ENCODE results near the gene ZNF470. TPM values are rescaled to one million over a fixed set of nuclear protein-coding genes. Genes with fewer than 3 reads are reported as not detected.
A peak's percentile ranks its signal among the peaks of the same experiment; 100 is the strongest.

Gene ZNF470
- total and polyA plus RNA-seq, 2 of the 13 experiments (the other 11 are each of a cell fraction or from before 2014, with no cell fraction given), result not detected

DNA sequence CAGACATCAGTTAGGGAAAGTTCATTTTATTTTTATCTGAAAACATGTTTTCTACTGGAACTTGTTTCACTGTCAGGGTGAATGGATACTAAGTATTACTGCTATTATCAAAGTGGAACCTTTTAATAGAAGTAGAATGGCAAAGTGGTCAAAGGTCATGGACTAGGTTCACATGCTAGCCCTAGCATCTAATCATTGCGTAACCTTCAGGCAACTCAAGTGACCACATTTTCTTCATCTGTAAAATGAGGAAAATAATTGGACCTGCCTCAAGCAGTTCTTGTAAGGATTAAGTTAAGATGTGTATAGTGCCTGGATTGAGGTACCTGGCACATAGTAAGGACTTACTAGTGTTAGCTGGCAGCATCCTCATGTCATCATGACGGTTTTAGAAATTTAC lies 23.5 kb upstream of the ZNF470 start:
- intact Hi-C loops (cut with micrococcal nuclease; ENCODE audit: unreplicated experiment), result no loop called here
- ChIA-PET CTCF (ENCODE audit: low intra/inter-chr PET ratio, low total read pairs) (no interaction called here), POLR2A (no interaction called here)
- 29% methylated on average over 2 of the region's 2 CpGs for WGBS (ENCODE audit: low lambda C conversion rate)
- Histone ChIP-seq H3K9ac (ENCODE audit: insufficient read depth, low read depth, low read length) (no peak overlapping the region), H3K27ac (ENCODE audit: extremely low read length, insufficient read depth, low read length) (no peak overlapping the region), H3K36me3 (replicated peaks in 1 of 2; ENCODE audit: control insufficient read depth in 1 of 2, insufficient read depth in 2 of 2, low read length in 2 of 2) (no peaks in the 10 kb centered on the region), H3K9me3 (ENCODE audit: low read length) (peaks cover 94% of the 10 kb centered on the region), H2AFZ (ENCODE audit: low read length) (no peak overlapping the region), H3K27me3 (ENCODE audit: control insufficient read depth in 1 of 2, insufficient read depth in 2 of 2, low read length in 2 of 2) (no peaks in the 10 kb centered on the region), H3K4me2 (ENCODE audit: low read depth, low read length) (no peak overlapping the region), H3K79me2 (ENCODE audit: insufficient read depth, low read length) (no peaks in the 10 kb centered on the region), H3K4me1 (ENCODE audit: insufficient read depth, low read length) (no peaks in the 10 kb centered on the region), H3K4me3 (replicated peaks in 1 of 3; ENCODE audit: insufficient read depth in 1 of 3, low read depth in 2 of 3, low read length in 3 of 3) (no peak overlapping the region), H4K20me1 (ENCODE audit: insufficient read depth, low read length) (no peaks in the 10 kb centered on the region)
- DNase-seq (ENCODE audit: low spot score) (no peak), FAIRE-seq (no peak), ATAC-seq (no peak)
- in situ Hi-C loops (cut with HindIII; ENCODE audit: extremely low pct_ligation_motif_present, low pct_unique_long_range_greater_than_20kb), result no loop called here
- peak; percentile 66; the same call in 1 of the 2 replicates for TF ChIP-seq CEBPB (IDR thresholded peaks at IDR 0.05; ENCODE audit: borderline replicate concordance, low read depth, low read length)
- TF ChIP-seq NFKB2 (CRISPR knock-in tag; IDR thresholded peaks at IDR 0.05; ENCODE audit: borderline replicate concordance), result no peak
- no TSS peak for BruUV-seq (replicated peaks)

- Histone ChIP-seq H3K36me3 (replicated peaks in 1 of 2; ENCODE audit: control insufficient read depth in 1 of 2, insufficient read depth in 2 of 2, low read length in 2 of 2) (no peaks in the 10 kb centered on the region), H3K27ac (ENCODE audit: extremely low read length, insufficient read depth, low read length) (no peak overlapping the region), H2AFZ (ENCODE audit: low read length) (no peak overlapping the region), H3K9ac (ENCODE audit: insufficient read depth, low read depth, low read length) (no peak overlapping the region), H4K20me1 (ENCODE audit: insufficient read depth, low read length) (no peaks in the 10 kb centered on the region), H3K4me1 (ENCODE audit: insufficient read depth, low read length) (no peaks in the 10 kb centered on the region), H3K4me3 (replicated peaks in 1 of 3; ENCODE audit: insufficient read depth in 1 of 3, low read depth in 2 of 3, low read length in 3 of 3) (no peak overlapping the region), H3K79me2 (ENCODE audit: insufficient read depth, low read length) (no peaks in the 10 kb centered on the region), H3K9me3 (ENCODE audit: low read length) (peaks cover 88% of the 10 kb centered on the region), H3K4me2 (ENCODE audit: low read depth, low read length) (no peak overlapping the region), H3K27me3 (ENCODE audit: control insufficient read depth in 1 of 2, insufficient read depth in 2 of 2, low read length in 2 of 2) (no peaks in the 10 kb centered on the region)
- BruUV-seq (replicated peaks), result no TSS peak
- POLR2A ChIA-PET, result no interaction called here
- FAIRE-seq (no peak), DNase-seq (ENCODE audit: low spot score) (no peak), ATAC-seq (no peak)
- 6% methylated on average over 5 of the region's 6 CpGs for WGBS (ENCODE audit: low lambda C conversion rate)
- CTCF ChIA-PET (ENCODE audit: low intra/inter-chr PET ratio, low total read pairs), result no interaction called here
- intact Hi-C loops (cut with micrococcal nuclease; ENCODE audit: unreplicated experiment), result no loop called here
- in situ Hi-C loops (cut with HindIII; ENCODE audit: extremely low pct_ligation_motif_present, low pct_unique_long_range_greater_than_20kb), result no loop called here
- TF ChIP-seq IKZF1 (IDR thresholded peaks at IDR 0.05) (no peak), STAG1 (CRISPR knock-in tag; IDR thresholded peaks at IDR 0.05) (peak; percentile 19; the same call in 1 of the 2 replicates), ZNF850 (CRISPR knock-in tag; conservative IDR thresholded peaks at IDR 0.05) (no peak), ZNF7 (CRISPR knock-in tag; IDR thresholded peaks at IDR 0.05) (no peak), CTCF (CRISPR knock-in tag; IDR thresholded peaks at IDR 0.05) (peak; percentile 27)
- TF ChIP-seq, protein P1, sequence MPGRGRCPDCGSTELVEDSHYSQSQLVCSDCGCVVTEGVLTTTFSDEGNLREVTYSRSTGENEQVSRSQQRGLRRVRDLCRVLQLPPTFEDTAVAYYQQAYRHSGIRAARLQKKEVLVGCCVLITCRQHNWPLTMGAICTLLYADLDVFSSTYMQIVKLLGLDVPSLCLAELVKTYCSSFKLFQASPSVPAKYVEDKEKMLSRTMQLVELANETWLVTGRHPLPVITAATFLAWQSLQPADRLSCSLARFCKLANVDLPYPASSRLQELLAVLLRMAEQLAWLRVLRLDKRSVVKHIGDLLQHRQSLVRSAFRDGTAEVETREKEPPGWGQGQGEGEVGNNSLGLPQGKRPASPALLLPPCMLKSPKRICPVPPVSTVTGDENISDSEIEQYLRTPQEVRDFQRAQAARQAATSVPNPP (CRISPR knock-in tag; IDR thresholded peaks at IDR 0.05), result no peak
Observed at GRCh38 chr19:56547535-56547934, 19.7 kb upstream of the ZNF470 start.
